Mesendoderm (in vitro differentiated cells): Measurements from ENCODE around the gene DAW1.

Source experiments
- DNase-seq: peaks from one replicate; pipeline ENCODE4 v3.0.0; 2013
- H2AK5ac ChIP-seq: 2 replicates; pipeline ENCODE4 v1.6.1; 2013; ENCODE audit warnings: low read length, inconsistent platforms
- H2BK120ac ChIP-seq: 2 replicates; pipeline ENCODE4 v1.6.1; 2013; ENCODE audit warnings: low read depth, mild to moderate bottlenecking, low read length, moderate library complexity, mixed read lengths
- H2BK15ac ChIP-seq: replicated peaks from 2 replicates; pipeline ENCODE4 v1.6.1; 2013; ENCODE audit warnings: low read depth, mild to moderate bottlenecking, moderate library complexity
- H2BK5ac ChIP-seq: 2 replicates; pipeline ENCODE4 v1.6.1; 2013; ENCODE audit warnings: low read length, inconsistent platforms
- H3K18ac ChIP-seq: 2 replicates; pipeline ENCODE4 v1.6.1; 2013; ENCODE audit warnings: mild to moderate bottlenecking, low read length, mixed read lengths
- H3K23ac ChIP-seq: one replicate; pipeline ENCODE4 v1.6.1; 2013; ENCODE audit warnings: low read length
- H3K27ac ChIP-seq: 2 replicates; pipeline ENCODE4 v1.5.1; 2013; ENCODE audit warnings: low read depth, mild to moderate bottlenecking, inconsistent platforms, low read length, moderate library complexity
- H3K27me3 ChIP-seq: 2 replicates; pipeline ENCODE4 v1.6.1; 2013; ENCODE audit warnings: low read length, control low read depth, mild to moderate bottlenecking, inconsistent platforms; ENCODE audit not compliant: insufficient read depth, poor library complexity
- H3K36me3 ChIP-seq: 2 replicates; pipeline ENCODE4 v1.6.1; 2013; ENCODE audit warnings: low read length, inconsistent platforms; ENCODE audit not compliant: control insufficient read depth, insufficient read depth
- H3K4ac ChIP-seq: one replicate; pipeline ENCODE4 v1.6.1; 2013; ENCODE audit warnings: low read depth, mild to moderate bottlenecking, low read length, moderate library complexity
- H3K4me1 ChIP-seq: 2 replicates; pipeline ENCODE4 v1.6.1; 2013; ENCODE audit warnings: low read depth, low read length, inconsistent platforms; ENCODE audit not compliant: control insufficient read depth
- H3K4me2 ChIP-seq: 2 replicates; pipeline ENCODE4 v1.6.1; 2013; ENCODE audit warnings: low read length
- H3K4me3 ChIP-seq: 2 replicates; pipeline ENCODE4 v1.5.1; 2013; ENCODE audit warnings: mild to moderate bottlenecking, low read length
- H3K56ac ChIP-seq: one replicate; pipeline ENCODE4 v1.6.1; 2013; ENCODE audit warnings: low read length
- H3K79me1 ChIP-seq: 2 replicates; pipeline ENCODE4 v1.6.1; 2013; ENCODE audit warnings: low read length, inconsistent platforms
- H3K79me2 ChIP-seq: 2 replicates; pipeline ENCODE4 v1.6.1; 2013; ENCODE audit warnings: mild to moderate bottlenecking, low read length; ENCODE audit not compliant: control insufficient read depth, insufficient read depth
- H3K9ac ChIP-seq: 2 replicates; pipeline ENCODE4 v1.6.1; 2013; ENCODE audit warnings: low read length, inconsistent platforms
- H4K5ac ChIP-seq: one replicate; pipeline ENCODE4 v1.6.1; 2013; ENCODE audit warnings: low read length
- H4K8ac ChIP-seq: one replicate; pipeline ENCODE4 v1.6.1; 2013; ENCODE audit warnings: low read depth, mild to moderate bottlenecking, control low read depth, low read length, moderate library complexity
- WGBS: extraction: QIAGEN DNeasy Blood & Tissue Kit; methylation state at CpG from one replicate; pipeline ENCODE4 v1.1.7; 2013; ENCODE audit warnings: low lambda C conversion rate, missing lambda C conversion rate; ENCODE audit not compliant: insufficient coverage; ENCODE audit errors: extremely low coverage; 5-methylcytosine and 5-hydroxymethylcytosine counted together

The DAW1 gene

DNA sequence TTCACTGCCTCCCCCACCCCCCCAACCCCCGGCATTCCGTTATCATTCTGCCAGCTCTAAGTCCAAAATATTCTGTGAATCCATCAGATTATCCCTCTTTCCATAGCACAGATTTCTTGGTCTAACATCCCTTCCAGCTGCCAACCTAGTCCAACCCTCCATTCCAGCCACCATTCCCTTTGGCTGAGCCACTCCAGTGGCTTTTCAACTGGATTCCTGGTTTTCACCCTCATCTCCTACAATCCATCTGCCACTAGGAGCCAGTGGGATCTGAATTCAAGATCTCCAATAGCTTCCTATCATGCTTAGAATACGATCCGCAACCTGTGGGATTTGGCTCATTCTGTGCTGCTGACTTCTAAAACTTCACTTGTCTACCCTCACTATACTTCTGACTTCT lies 1.2 kb downstream of the DAW1 start:
- Histone ChIP-seq H4K5ac (no peak overlapping the region), H3K79me2 (no peaks in the 10 kb centered on the region), H3K4me1 (no peaks in the 10 kb centered on the region), H3K18ac (no peak overlapping the region), H3K36me3 (no peaks in the 10 kb centered on the region), H2BK120ac (no peak overlapping the region), H3K9ac (no peak overlapping the region), H4K8ac (no peak overlapping the region), H2BK15ac (no peak overlapping the region), H3K4ac (no peak overlapping the region), H3K23ac (no peak overlapping the region), H2AK5ac (no peak overlapping the region), H3K4me3 (no peak overlapping the region), H2BK5ac (no peak overlapping the region), H3K27me3 (no peaks in the 10 kb centered on the region), H3K4me2 (no peak overlapping the region), H3K56ac (no peak overlapping the region), H3K79me1 (no peaks in the 10 kb centered on the region), H3K27ac (no peak overlapping the region)
- WGBS = no CpG with 5 or more reads among the region's 4 CpGs
- DNase-seq = no peak

DNA sequence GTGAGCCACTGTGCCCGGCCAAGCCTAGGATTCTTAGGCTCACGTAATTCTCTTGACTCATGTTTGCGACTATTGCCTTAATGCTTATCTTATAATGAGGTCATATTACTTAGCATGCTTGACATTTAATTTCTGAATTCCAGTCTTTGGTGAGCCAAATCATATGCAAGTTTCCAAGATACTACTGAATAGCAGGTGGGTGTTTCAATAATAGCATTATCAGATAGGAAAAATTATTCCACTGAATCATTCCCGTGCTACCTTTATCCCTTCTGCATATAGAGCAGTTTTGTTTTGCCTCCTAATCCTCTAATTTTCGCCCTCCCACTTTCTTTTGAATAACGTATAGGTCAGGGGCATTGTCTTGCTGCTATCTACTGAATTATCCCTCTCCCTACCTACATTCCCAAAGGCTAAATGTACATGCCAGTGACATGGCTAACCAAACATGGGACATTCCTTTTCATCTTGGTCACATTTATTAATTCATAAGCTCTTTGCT lies 4.9 kb downstream of the DAW1 start:
- Histone ChIP-seq H3K4me1 (no peaks in the 10 kb centered on the region), H4K8ac (no peak overlapping the region), H3K27me3 (no peaks in the 10 kb centered on the region), H3K79me1 (no peaks in the 10 kb centered on the region), H4K5ac (no peak overlapping the region), H2BK15ac (no peak overlapping the region), H2BK120ac (no peak overlapping the region), H3K4me2 (no peak overlapping the region), H2AK5ac (no peak overlapping the region), H3K23ac (no peak overlapping the region), H3K79me2 (no peaks in the 10 kb centered on the region), H3K56ac (no peak overlapping the region), H3K4ac (no peak overlapping the region), H3K9ac (no peak overlapping the region), H3K18ac (no peak overlapping the region), H2BK5ac (no peak overlapping the region), H3K4me3 (no peak overlapping the region), H3K27ac (no peak overlapping the region), H3K36me3 (no peaks in the 10 kb centered on the region)
- DNase-seq = no peak
- no CpG with 5 or more reads among the region's 6 CpGs for WGBS

DNA sequence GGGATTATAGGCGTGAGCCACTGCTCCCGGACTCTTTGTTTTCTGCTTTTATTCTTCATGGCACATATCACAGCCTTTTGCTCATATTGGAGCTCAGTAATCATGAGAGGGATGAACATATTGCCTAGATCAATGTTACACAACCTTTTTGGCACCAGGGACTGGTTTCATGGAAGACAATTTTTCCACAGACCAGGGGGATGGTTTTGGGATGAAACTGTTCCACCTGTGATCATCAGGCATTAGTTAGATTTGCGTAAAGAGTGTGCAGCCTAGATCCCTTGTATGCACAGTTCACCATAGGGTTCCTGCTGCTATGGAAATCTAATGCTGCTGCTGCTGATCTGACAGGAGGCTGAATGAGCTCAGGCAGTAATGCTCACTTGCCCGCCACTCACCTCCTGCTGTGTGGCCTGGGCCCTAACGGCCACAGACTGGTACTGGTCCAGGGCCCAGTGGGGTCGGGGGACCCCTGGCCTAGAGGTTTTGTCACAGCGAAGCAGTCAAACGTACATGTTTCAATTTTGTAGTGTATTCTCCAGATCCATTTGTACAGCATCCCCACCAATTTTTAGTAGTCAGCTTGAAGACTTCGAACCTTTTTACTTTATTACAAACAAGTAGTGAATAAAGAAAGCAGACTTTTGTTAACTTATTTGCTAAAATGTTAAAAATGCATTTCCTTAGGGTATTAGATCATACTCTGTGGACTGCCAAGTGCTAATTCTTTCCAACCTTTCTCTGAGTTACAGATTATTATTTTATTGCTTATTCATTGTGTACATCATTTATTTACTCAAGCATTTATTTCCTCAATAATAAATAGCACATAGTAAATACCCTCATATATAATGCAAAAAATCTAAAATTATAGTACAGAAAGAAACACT lies 6.2 kb downstream of the DAW1 start:
- no peak overlapping the region for H3K18ac ChIP-seq
- no peak overlapping the region for H2BK120ac ChIP-seq
- no peak overlapping the region for H3K4ac ChIP-seq
- no peak overlapping the region for H4K5ac ChIP-seq
- no peak overlapping the region for H3K4me3 ChIP-seq
- H3K4me2 ChIP-seq = no peak overlapping the region
- no peak overlapping the region for H3K56ac ChIP-seq
- H2BK5ac ChIP-seq = no peak overlapping the region
- H3K79me1 ChIP-seq = no peaks in the 10 kb centered on the region
- H3K36me3 ChIP-seq = no peaks in the 10 kb centered on the region
- no peak overlapping the region for H2AK5ac ChIP-seq
- no peaks in the 10 kb centered on the region for H3K79me2 ChIP-seq
- no peak overlapping the region for H3K23ac ChIP-seq
- no peaks in the 10 kb centered on the region for H3K27me3 ChIP-seq
- H4K8ac ChIP-seq = no peak overlapping the region
- H2BK15ac ChIP-seq = no peak overlapping the region
- H3K9ac ChIP-seq = no peak overlapping the region
- no peak for DNase-seq
- H3K27ac ChIP-seq = no peak overlapping the region
- no peaks in the 10 kb centered on the region for H3K4me1 ChIP-seq
- no CpG with 5 or more reads among the region's 9 CpGs for WGBS

DNA sequence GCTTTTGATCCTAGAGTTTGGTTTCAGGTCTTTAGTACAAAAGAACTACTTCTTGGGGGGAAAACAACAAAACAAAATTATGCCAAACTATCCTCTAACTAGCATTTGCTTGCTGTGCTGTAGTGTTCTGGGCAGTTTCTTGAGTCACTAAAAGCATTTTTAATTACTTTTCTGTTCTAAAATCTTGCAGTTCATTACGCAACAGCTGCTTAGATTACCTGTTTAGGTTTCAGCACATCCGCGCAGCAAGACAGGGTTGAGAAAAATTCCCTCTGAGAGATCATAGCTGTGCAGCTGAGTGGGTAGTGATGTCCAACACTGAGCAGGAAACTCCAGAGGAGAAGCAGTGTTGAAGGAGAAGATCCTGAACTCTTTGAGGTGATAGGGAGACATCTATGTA lies 9.0 kb downstream of the DAW1 start:
- Histone ChIP-seq H3K56ac (no peak overlapping the region), H3K4ac (no peak overlapping the region), H3K27me3 (no peaks in the 10 kb centered on the region), H3K9ac (no peak overlapping the region), H2BK15ac (no peak overlapping the region), H3K79me1 (no peaks in the 10 kb centered on the region), H4K5ac (no peak overlapping the region), H3K27ac (no peak overlapping the region), H2AK5ac (no peak overlapping the region), H2BK120ac (peak overlapping the region; percentile 4), H3K4me2 (no peak overlapping the region), H3K18ac (no peak overlapping the region), H4K8ac (no peak overlapping the region), H3K36me3 (no peaks in the 10 kb centered on the region), H3K4me3 (no peak overlapping the region), H2BK5ac (no peak overlapping the region), H3K79me2 (no peaks in the 10 kb centered on the region), H3K23ac (no peak overlapping the region), H3K4me1 (no peaks in the 10 kb centered on the region)
- no peak for DNase-seq
- WGBS = no CpG with 5 or more reads among the region's 3 CpGs

DNA sequence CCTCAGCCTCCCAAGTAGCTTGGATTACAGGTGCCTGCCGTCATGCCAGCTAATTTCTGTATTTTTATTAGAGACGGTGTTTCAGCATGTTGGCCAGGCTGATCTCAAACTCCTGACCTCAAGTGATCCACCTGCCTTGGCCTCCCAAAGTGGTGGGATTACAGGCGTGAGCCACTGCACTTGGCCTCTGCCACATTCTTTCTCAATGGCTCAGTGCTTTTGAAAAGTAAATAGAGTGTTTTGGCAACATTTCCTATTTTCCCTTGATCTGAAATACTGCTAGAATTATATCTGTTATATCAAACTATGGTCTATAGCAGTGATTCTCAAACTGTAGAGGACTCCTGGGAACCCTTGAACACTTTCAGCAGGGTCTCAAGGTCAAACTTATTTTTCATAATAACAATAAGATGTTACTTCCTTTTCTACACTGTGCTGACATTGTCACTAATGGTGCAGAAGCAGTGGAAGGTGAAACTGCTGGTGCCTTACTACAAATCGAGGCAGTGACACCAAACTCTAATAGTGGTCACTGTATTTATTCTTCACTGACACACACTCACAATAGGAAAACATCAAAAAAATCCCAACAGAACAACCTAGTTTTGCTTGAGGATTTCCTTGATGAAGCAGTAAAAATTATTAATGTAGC lies 10.6 kb downstream of the DAW1 start:
- no CpG with 5 or more reads among the region's 4 CpGs for WGBS
- Histone ChIP-seq H3K18ac (no peak overlapping the region), H3K27ac (no peak overlapping the region), H3K56ac (no peak overlapping the region), H3K79me1 (no peaks in the 10 kb centered on the region), H3K79me2 (no peaks in the 10 kb centered on the region), H3K36me3 (no peaks in the 10 kb centered on the region), H4K8ac (no peak overlapping the region), H2BK5ac (no peak overlapping the region), H3K9ac (no peak overlapping the region), H2BK15ac (no peak overlapping the region), H3K4me1 (no peaks in the 10 kb centered on the region), H3K27me3 (no peaks in the 10 kb centered on the region), H2BK120ac (no peak overlapping the region), H3K4ac (no peak overlapping the region), H4K5ac (no peak overlapping the region), H3K4me3 (no peak overlapping the region), H2AK5ac (no peak overlapping the region), H3K23ac (no peak overlapping the region), H3K4me2 (no peak overlapping the region)
- DNase-seq = no peak
